ENCODE data around the gene SOX18. TPM values are rescaled to one million over a fixed set of nuclear protein-coding genes. Genes with fewer than 3 reads are reported as not detected.

SOX18 gene
- total RNA-seq (1 to 10 TPM in 1 of 5 experiments, under 1 TPM in 1, not detected in 3; 0.20 to 1.7 TPM), polyA plus RNA-seq (not detected), total RNA-seq (not detected)

DNA sequence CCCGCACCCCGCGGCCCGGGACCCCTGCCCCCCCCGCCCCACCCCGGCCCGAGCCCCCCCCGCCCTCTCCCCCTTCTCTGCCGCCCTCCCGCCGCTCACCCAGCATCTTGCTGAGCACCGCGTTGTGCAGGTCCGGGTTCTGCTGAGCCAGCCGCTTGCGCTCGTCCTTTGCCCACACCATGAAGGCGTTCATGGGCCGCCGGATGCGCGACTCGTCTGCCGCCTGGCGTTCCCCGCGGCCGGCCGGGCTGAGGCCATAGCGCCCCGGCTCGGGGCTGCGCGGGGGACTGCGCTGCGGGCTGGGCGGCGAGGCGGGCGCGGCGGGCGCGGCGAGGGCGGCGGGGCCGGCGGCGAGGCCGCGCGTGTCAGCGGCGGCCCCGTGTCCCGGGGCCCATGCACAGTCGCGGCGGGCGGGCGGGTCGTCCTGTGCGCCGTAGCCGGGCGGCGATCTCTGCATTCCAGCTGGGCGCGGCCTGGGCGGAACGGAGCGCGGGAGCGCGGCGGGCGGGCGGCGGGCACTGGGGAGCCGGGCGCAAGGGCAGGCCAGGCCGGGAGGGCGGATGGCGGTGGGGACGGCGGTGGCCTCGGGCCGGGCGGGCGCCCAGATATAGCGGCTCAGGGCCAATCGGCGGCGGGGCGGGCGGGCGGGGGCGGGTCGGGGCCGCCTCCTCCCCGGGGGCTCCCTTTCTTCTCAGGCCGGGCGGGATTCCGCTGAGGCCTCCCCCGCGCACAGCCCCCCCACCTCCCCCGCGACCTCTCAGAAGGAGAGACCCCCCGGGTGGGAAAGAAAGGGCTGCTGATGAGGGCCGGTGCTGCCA lies at the start of gene SOX18:
Gene SOX18 (minus strand): TSS at position 580 of the 818 bp plus-strand sequence. CDS start 123 bp downstream, at position 457.
- POLR2A ChIA-PET: no interaction called here
- peak within 1 kb of the TSS in 7 of 10 donors; percentile 46 to 82 (median 61) for H3K4me3 Mint-ChIP-seq

GRCh38 chr20:64098471-64099013 lies 49.1 kb upstream of the SOX18 start:
- POLR2A ChIA-PET: interaction anchor here (1.4 kb wide), 1 partner anchor 14 kb away, joined by 9 read pairs; the partner anchor contains the start of gene LKAAEAR1
- peaks cover 7 to 22% (median 10%) of the 10 kb centered on the region in 7 donors for H3K4me1 Mint-ChIP-seq
- CTCF ChIA-PET: no interaction called here

More for the DNA sequence above, at the start of gene SOX18:
- Histone ChIP-seq H3K4me1 (ENCODE audit: control insufficient read depth in 2 of 2, insufficient read depth in 2 of 2, low read length in 2 of 2) (peaks cover 0 to 8% of the 10 kb centered on the region in 2 donors), H3K27ac (ENCODE audit: low read depth, low read length) (no peak within 1 kb of the TSS), H3K27me3 (ENCODE audit: control insufficient read depth in 2 of 2, insufficient read depth in 2 of 2, low read length in 2 of 2) (peaks cover 6 to 22% of the 10 kb centered on the region in 2 donors), H3K9me3 (ENCODE audit: control insufficient read depth in 2 of 3, low read length in 3 of 3) (no peaks in the 10 kb centered on the region), H3K36me3 (ENCODE audit: control insufficient read depth in 2 of 3, insufficient read depth in 3 of 3, low read length in 3 of 3) (no peaks in the 10 kb centered on the region), H3K4me3 (ENCODE audit: low read length) (no peak within 1 kb of the TSS)
- peaks cover 13 to 19% (median 16%) of the 10 kb centered on the region in 7 donors for H3K4me1 Mint-ChIP-seq
- no peaks in the 10 kb centered on the region for H3K9me3 Mint-ChIP-seq
- intact Hi-C loops (cut with micrococcal nuclease): loop anchor here in 1 of 2 donors (1.0 kb wide), 1 partner anchor 8 kb away; no protein-coding TSS in a partner anchor
- H3K36me3 Mint-ChIP-seq: no peaks in the 10 kb centered on the region
- DNase-seq (no peak), ATAC-seq (peak; percentile 49)
- CTCF ChIA-PET: no interaction called here
- H3K27ac Mint-ChIP-seq: no peak within 1 kb of the TSS
- H3K27me3 Mint-ChIP-seq: peaks cover 6 to 45% (median 17%) of the 10 kb centered on the region in 5 donors

DNA sequence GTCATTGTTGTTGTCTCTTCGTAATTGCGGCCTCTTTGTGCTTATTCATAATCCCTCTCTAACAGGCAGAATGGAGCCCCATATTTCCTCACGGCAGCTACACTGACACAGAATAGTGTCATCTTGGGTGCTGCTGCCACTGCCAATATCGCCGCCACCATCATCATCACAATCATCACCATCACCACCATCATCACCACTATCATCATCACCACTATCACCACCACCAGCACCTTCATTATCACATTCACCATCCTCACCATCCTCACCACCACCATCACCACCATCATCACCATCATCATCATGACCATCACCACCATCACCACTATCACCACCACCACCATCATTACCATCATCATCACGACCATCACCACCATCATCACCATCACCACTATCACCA lies 47.1 kb upstream of the SOX18 start:
- intact Hi-C loops (cut with micrococcal nuclease): no loop called here
- DNase-seq (no peak), ATAC-seq (no peak)
- no peaks in the 10 kb centered on the region for H3K36me3 ChIP-seq (ENCODE audit: control insufficient read depth in 2 of 3, insufficient read depth in 3 of 3, low read length in 3 of 3)
- Mint-ChIP-seq H3K27me3 (peaks cover 0 to 8% (median 4%) of the 10 kb centered on the region in 5 donors), H3K9me3 (peaks cover 0 to 5% (median 0%) of the 10 kb centered on the region in 11 donors), H3K4me3 (no peak overlapping the region), H3K27ac (no peak overlapping the region), H3K36me3 (peaks cover 0 to 6% (median 5%) of the 10 kb centered on the region in 5 donors), H3K4me1 (peaks cover 3 to 24% (median 9%) of the 10 kb centered on the region in 7 donors)
- ChIA-PET POLR2A (interaction anchor here (0.6 kb wide), 1 partner anchor 148 kb away, joined by 3 read pairs; no protein-coding TSS in a partner anchor), CTCF (no interaction called here)
- H3K9me3 ChIP-seq (ENCODE audit: control insufficient read depth in 2 of 3, low read length in 3 of 3): no peaks in the 10 kb centered on the region
- H3K27me3 ChIP-seq (ENCODE audit: control insufficient read depth in 2 of 2, insufficient read depth in 2 of 2, low read length in 2 of 2): peaks cover 0 to 4% of the 10 kb centered on the region in 2 donors
- no peak overlapping the region for H3K4me3 ChIP-seq (ENCODE audit: low read length)
- H3K27ac ChIP-seq (ENCODE audit: low read depth, low read length): no peak overlapping the region
- peaks cover 6 to 7% of the 10 kb centered on the region in 2 donors for H3K4me1 ChIP-seq (ENCODE audit: control insufficient read depth in 2 of 2, insufficient read depth in 2 of 2, low read length in 2 of 2)

More at GRCh38 chr20:64098471-64099013, 49.1 kb upstream of the SOX18 start:
- Histone ChIP-seq H3K27ac (ENCODE audit: low read depth, low read length) (no peak overlapping the region), H3K27me3 (ENCODE audit: control insufficient read depth in 2 of 2, insufficient read depth in 2 of 2, low read length in 2 of 2) (peaks cover 0 to 4% of the 10 kb centered on the region in 2 donors), H3K36me3 (ENCODE audit: control insufficient read depth in 2 of 3, insufficient read depth in 3 of 3, low read length in 3 of 3) (no peaks in the 10 kb centered on the region), H3K4me3 (ENCODE audit: low read length) (no peak overlapping the region), H3K9me3 (ENCODE audit: control insufficient read depth in 2 of 3, low read length in 3 of 3) (no peaks in the 10 kb centered on the region), H3K4me1 (ENCODE audit: control insufficient read depth in 2 of 2, insufficient read depth in 2 of 2, low read length in 2 of 2) (peaks cover 10 to 13% of the 10 kb centered on the region in 2 donors)
- intact Hi-C loops (cut with micrococcal nuclease): no loop called here
- Mint-ChIP-seq H3K9me3 (peaks cover 0 to 5% (median 0%) of the 10 kb centered on the region in 11 donors), H3K4me3 (no peak overlapping the region), H3K27ac (no peak overlapping the region), H3K36me3 (peaks cover 0 to 6% (median 5%) of the 10 kb centered on the region in 5 donors), H3K27me3 (peaks cover 2 to 19% (median 7%) of the 10 kb centered on the region in 5 donors)
- DNase-seq: no peak
- ATAC-seq: no peak

DNA sequence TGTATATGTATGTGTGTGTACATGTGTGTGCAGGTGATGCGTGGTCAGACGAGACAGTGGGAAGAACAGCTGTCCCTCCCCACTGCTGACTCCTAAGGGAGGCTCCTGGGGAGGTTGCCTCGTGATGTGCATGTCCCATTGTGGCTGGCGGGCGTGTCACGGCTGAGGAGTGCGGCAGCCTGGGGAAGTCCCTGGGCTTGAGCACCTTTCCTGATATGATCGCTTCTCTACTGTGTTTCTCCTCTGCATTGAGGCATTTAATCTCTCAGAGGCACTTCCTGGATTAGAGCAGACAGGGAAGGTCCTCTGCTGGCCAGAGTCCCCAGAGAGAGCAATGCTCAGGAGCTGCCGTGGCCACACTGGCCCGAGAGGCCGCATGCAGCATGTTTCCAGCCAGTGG lies 46.5 kb upstream of the SOX18 start:
- Histone ChIP-seq H3K4me1 (ENCODE audit: control insufficient read depth in 2 of 2, insufficient read depth in 2 of 2, low read length in 2 of 2) (peaks cover 4 to 6% of the 10 kb centered on the region in 2 donors), H3K9me3 (ENCODE audit: control insufficient read depth in 2 of 3, low read length in 3 of 3) (no peaks in the 10 kb centered on the region), H3K4me3 (ENCODE audit: low read length) (no peak overlapping the region), H3K27me3 (ENCODE audit: control insufficient read depth in 2 of 2, insufficient read depth in 2 of 2, low read length in 2 of 2) (peaks cover 0 to 2% of the 10 kb centered on the region in 2 donors), H3K27ac (ENCODE audit: low read depth, low read length) (no peak overlapping the region), H3K36me3 (ENCODE audit: control insufficient read depth in 2 of 3, insufficient read depth in 3 of 3, low read length in 3 of 3) (no peaks in the 10 kb centered on the region)
- no peak for DNase-seq
- no peak for ATAC-seq
- Mint-ChIP-seq H3K36me3 (peaks cover 0 to 6% (median 5%) of the 10 kb centered on the region in 5 donors), H3K4me3 (no peak overlapping the region), H3K27ac (no peak overlapping the region), H3K4me1 (peaks cover 0 to 18% (median 5%) of the 10 kb centered on the region in 7 donors), H3K9me3 (peaks cover 0 to 5% (median 0%) of the 10 kb centered on the region in 11 donors), H3K27me3 (peaks cover 0 to 2% (median 0%) of the 10 kb centered on the region in 5 donors)
- ChIA-PET POLR2A (interaction anchor here (0.6 kb wide), 2 partner anchors 27 to 148 kb away, joined by 3 to 4 read pairs; no protein-coding TSS in a partner anchor), CTCF (no interaction called here)
- intact Hi-C loops (cut with micrococcal nuclease): no loop called here

GRCh38 chr20:64095455-64095854 lies 46.0 kb upstream of the SOX18 start:
- CTCF ChIA-PET: no interaction called here
- peaks cover 0 to 6% (median 5%) of the 10 kb centered on the region in 5 donors for H3K36me3 Mint-ChIP-seq
- H3K9me3 Mint-ChIP-seq: peaks cover 0 to 5% (median 0%) of the 10 kb centered on the region in 11 donors
- no peak overlapping the region for H3K27ac ChIP-seq (ENCODE audit: low read depth, low read length)
- no peak for DNase-seq
- H3K4me3 Mint-ChIP-seq: no peak overlapping the region
- H3K27me3 ChIP-seq (ENCODE audit: control insufficient read depth in 2 of 2, insufficient read depth in 2 of 2, low read length in 2 of 2): no peaks in the 10 kb centered on the region
- POLR2A ChIA-PET: no interaction called here
- intact Hi-C loops (cut with micrococcal nuclease): no loop called here
- H3K9me3 ChIP-seq (ENCODE audit: control insufficient read depth in 2 of 3, low read length in 3 of 3): no peaks in the 10 kb centered on the region
- peaks cover 0 to 13% (median 5%) of the 10 kb centered on the region in 7 donors for H3K4me1 Mint-ChIP-seq
- no peaks in the 10 kb centered on the region for H3K27me3 Mint-ChIP-seq
- H3K36me3 ChIP-seq (ENCODE audit: control insufficient read depth in 2 of 3, insufficient read depth in 3 of 3, low read length in 3 of 3): no peaks in the 10 kb centered on the region
- H3K4me3 ChIP-seq (ENCODE audit: low read length): no peak overlapping the region
- no peak overlapping the region for H3K27ac Mint-ChIP-seq
- ATAC-seq: no peak
- peaks cover 4 to 6% of the 10 kb centered on the region in 2 donors for H3K4me1 ChIP-seq (ENCODE audit: control insufficient read depth in 2 of 2, insufficient read depth in 2 of 2, low read length in 2 of 2)

GRCh38 chr20:64093013-64093503 lies 43.6 kb upstream of the SOX18 start:
- DNase-seq (no peak), ATAC-seq (no peak)
- H3K27me3 ChIP-seq (ENCODE audit: control insufficient read depth in 2 of 2, insufficient read depth in 2 of 2, low read length in 2 of 2): no peaks in the 10 kb centered on the region
- intact Hi-C loops (cut with micrococcal nuclease): no loop called here
- Mint-ChIP-seq H3K4me3 (no peak overlapping the region), H3K27ac (peak overlapping the region in 1 of 9 donors; percentile 71), H3K4me1 (peaks cover 0 to 13% (median 3%) of the 10 kb centered on the region in 7 donors), H3K27me3 (peaks cover 0 to 8% (median 0%) of the 10 kb centered on the region in 5 donors), H3K9me3 (peaks cover 0 to 8% (median 2%) of the 10 kb centered on the region in 11 donors), H3K36me3 (peaks cover 0 to 6% (median 5%) of the 10 kb centered on the region in 5 donors)
- POLR2A ChIA-PET: no interaction called here
- CTCF ChIA-PET: no interaction called here
- no peaks in the 10 kb centered on the region for H3K4me1 ChIP-seq (ENCODE audit: control insufficient read depth in 2 of 2, insufficient read depth in 2 of 2, low read length in 2 of 2)
- peaks cover 0 to 1% (median 0%) of the 10 kb centered on the region in 3 experiments for H3K9me3 ChIP-seq (ENCODE audit: control insufficient read depth in 2 of 3, low read length in 3 of 3)
- H3K36me3 ChIP-seq (ENCODE audit: control insufficient read depth in 2 of 3, insufficient read depth in 3 of 3, low read length in 3 of 3): no peaks in the 10 kb centered on the region
- no peak overlapping the region for H3K27ac ChIP-seq (ENCODE audit: low read depth, low read length)
- H3K4me3 ChIP-seq (ENCODE audit: low read length): no peak overlapping the region

All from naive thymus-derived CD4-positive, alpha-beta T cell (primary cell).